NCI-H1105 treated with DMSO at 0.1 percent for 48 hours (cell line): ENCODE measurements around the gene RPTOR.

Source experiments
- DNase-seq: peaks from one replicate; lab custom pipeline; 2025; lab: John Stamatoyannopoulos, UW

The RPTOR gene

GRCh38 chr17:80588702-80589383, 44.2 kb downstream of the RPTOR start:
- DNase-seq, result no peak

GRCh38 chr17:80591788-80592187, 47.1 kb downstream of the RPTOR start:
- no peak for DNase-seq

- DNase-seq, result no peak
Observed at GRCh38 chr17:80592243-80592642, 47.6 kb downstream of the RPTOR start.

DNA sequence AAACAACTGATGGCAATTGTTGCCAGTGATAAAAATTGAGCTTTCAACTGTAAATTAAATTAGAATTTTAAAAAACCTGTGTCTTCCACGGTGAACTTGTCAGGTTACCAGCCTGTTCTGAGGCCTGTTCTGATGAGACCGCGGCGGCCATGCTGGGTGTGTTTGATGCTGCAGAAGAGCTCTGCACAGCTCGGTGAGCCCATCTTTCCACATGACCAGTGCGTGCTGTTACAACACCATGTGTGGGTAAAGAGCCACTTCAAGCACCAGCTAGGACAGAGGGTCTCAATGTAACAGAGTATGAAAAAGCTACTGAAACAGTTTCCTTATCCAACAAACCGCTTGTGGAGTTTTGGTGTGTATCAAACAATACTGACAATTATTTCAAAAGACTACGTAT, 48.5 kb downstream of the RPTOR start:
- no peak for DNase-seq

- DNase-seq, result no peak
Observed at GRCh38 chr17:80594431-80595269, 50.0 kb downstream of the RPTOR start.

- DNase-seq, result no peak
Observed at GRCh38 chr17:80596760-80597608, 52.3 kb downstream of the RPTOR start.

DNA sequence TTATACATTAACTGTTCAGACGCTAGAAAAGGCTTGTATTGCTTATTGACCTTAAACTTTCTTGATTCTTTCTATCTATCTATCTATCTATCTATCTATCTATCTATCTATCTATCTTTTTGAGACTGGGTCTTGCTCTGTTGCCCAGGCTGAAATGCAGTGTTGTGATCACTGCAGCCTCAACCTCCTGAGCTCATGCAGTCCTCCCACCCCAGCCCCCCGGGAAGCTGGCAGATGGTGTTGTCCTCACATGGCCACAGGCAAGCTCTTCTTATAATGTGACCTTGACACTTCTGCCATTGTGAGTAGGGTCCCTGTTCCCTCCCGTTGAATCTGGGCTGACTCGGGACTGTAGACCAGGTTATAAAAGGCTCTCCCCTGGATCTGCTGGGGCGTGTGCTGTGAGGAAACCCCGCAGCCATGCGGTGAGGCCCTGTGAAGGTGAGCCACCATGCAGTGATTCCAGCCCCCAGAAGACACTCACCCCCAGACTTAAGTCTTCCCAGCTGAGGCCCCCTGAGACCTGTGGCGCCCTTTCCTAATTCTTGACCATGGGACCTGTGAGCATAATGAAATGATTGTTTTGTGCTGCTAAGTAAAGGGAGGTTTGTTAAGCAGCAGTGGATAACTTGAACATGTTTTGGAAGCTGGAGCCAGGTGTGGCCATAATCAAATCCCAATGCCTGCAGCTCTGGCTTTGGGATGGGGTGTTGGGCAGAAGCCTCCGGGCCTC, 54.3 kb downstream of the RPTOR start:
- DNase-seq, result no peak

- DNase-seq, result no peak
Observed at GRCh38 chr17:80599546-80600305, 55.1 kb downstream of the RPTOR start.

- DNase-seq, result no peak
Observed at GRCh38 chr17:80601146-80601545, 56.5 kb downstream of the RPTOR start.

DNA sequence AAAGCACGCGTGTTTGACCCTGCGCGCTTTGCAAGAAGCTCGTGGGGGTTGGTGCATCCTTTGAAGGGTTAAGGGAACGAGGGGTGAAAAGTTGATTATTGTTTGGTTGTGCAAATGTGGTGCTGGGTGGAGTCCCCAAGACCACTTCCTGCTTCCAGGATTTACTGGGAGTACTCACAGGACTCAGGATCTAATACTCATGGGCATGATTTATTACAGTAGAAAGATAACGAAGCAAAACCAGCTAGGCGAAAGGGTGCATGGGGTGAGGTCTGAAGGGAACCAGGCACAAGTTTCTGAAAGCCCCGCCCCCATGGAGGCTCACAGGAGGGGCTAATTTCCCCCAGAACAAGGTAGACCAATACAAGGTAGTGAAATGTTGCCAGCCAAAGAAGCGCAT, 58.8 kb downstream of the RPTOR start:
- no peak for DNase-seq

DNA sequence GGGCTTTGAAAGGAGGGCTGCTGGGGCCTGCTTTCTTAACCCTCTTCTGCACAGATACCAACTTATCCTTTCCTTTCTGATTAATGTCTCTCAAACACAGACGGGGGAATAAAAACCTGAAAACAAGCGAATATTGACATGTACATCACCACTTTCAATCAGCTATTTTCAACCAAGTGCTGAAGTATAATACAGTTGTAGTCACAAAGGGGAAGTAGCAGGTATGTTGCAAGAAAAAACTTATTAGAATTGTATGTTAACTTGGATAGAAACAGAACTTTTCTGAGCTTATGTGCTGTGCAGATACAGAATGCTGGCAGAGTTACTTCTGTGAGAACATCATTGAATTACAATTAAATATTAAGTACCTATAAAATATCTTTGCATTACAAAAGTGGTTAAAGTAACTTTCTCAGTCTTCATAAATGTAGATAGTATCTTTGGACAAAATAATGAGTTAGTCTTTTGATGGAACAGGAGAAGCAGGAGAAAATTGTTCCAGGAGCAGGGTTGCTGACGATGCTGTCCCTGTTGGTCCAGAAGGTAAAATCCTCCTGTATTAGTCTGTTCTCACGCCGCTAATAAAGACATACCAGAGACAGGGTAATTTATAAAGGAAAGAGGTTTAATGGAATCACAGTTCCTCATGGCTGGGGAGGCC, 59.5 kb downstream of the RPTOR start:
- DNase-seq, result no peak

DNA sequence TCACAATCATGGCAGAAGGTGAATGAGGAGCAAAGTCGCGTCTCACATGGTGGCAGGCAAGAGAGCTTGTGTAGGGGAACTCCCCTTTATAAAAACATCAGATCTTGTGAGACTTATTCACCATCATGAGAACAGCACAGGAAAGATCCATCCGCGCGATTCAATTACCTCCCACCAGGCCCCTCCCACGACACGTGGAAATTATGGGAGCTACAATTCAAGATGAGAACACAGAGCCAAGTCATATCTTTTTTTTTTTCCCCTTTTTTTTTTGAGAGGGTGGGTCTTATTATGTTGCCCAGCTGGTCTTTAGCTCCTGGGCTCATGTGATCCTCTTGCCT, 60.0 kb downstream of the RPTOR start:
- no peak for DNase-seq

GRCh38 chr17:80605326-80606066, 60.9 kb downstream of the RPTOR start:
- no peak for DNase-seq

DNA sequence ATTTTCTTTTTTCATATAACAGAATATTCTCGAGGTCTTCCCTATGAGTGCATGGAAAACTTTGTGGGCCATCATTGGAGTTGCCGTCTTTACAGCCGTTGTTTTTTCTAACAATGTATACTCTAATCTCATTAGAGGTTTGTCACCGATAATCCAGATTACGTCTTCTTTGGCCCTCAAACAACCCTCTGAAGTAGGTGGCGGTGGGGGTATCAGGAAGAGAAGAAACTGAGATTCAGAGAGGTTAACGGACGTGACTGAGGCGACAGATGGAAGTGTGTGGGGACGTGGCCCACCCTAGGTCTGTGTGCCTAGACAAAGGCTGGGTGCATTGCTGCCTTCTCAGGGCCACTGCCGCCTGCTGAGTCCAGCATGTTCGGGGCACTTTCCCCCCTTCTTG, 63.7 kb downstream of the RPTOR start:
- DNase-seq, result no peak

DNA sequence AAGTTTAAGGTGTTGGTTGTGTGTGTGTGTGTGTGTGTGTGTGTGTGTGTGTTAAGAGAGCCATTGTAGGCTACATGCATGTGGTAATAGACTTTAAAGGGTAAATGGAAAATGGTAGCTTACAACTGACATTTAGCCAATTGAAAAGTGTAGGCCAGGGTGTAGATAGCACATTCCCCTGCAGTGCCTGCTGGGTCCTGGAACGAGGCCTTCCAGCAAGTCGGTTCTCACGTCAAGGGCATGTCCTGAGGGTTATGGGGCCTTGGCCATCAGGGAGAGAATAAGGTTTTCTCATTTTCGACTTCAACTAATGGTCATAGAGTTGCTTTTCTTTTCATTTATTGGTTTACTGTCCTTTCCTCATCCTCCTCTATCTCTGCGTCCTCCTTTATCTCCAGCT, 65.1 kb downstream of the RPTOR start:
- no peak for DNase-seq

DNA sequence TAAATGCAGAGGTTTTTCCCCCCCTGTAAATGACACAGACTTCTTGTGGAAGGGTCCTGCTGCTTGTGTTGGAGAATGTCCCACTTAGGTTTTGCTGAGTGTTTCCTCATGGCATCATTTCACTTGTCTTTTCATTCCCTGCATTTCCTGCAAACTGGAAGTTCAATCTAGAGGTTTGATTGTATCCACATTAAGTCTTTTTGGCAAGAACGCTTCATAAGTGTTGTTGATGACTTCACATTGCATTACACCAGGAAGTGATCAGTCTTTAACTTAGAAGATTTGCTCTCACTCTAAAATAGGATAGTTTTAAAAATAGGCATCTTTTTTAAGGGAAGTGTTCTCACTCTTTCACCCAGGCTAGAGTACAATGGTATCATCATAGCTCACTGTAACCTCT, 67.2 kb downstream of the RPTOR start:
- DNase-seq, result no peak

DNA sequence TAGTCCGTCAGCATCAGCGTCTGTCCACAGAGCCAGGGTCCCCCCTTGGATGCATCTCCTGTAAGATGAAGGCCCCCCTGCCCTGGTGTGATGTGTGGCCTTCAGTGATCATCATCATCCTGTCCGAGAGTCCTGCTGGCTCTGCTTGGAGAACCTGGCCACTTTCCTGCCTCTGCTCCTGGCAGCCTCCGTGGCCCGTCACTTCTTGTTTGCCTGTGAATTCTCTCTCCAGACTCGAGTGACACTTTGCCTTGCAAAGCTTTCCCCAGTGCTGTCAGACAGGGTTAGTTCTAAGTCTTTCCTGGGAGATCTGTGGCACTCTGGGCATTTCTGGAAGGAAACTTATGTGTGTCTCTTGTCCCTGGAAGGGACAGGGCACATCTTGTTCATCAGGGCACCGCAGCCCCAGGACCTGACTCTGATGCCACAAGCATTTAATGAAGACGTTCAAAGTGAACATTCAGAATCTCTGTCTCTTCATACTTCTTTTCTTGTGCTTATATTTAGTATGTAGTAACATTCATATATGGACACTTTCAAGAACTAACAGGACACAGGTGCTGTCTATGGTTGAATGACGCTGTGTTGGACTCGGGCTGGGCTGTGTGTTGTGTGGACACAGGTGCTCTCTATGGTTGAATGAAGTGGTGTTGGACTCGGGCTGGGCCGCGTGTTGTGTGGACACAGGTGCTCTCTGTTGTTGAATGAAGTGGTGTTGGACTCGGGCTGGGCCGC, 68.5 kb downstream of the RPTOR start:
- no peak for DNase-seq

- DNase-seq, result no peak
Observed at GRCh38 chr17:80613732-80614071, 69.1 kb downstream of the RPTOR start.

- no peak for DNase-seq
Observed at GRCh38 chr17:80614332-80615047, 69.9 kb downstream of the RPTOR start.
